Measurements from ENCODE around the gene MYLK. TPM values are rescaled to one million over a fixed set of nuclear protein-coding genes. Genes with fewer than 3 reads are reported as not detected.

The MYLK gene
- total and polyA plus RNA-seq, 10 of the 15 experiments (the other 5 are each of a cell fraction or from before 2014, with no cell fraction given): 0.04 to 1.6 (median 0.42) TPM; not detected in 1

DNA sequence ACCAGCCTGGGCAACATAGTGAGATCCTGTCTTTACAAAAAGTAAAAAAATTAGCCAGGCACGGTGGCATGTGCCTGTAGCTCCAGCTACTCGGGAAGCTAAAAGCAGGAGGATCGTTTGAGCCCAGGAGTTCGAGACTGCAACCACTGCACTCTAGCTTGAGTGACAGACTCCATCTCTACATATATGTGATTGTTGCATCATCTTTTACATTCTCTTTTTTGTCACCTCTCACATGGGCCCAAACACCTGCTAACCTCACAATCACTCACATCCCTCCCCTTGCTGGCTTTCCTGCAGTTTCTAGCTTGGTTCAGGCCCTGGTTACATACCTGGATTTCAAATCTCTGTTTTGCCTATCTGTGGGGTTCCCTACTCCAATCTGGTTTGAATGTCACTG lies 19.4 kb downstream of the MYLK start:
- Histone ChIP-seq H3K79me2 (ENCODE audit: control insufficient read depth, insufficient read depth, low read length) (no peaks in the 10 kb centered on the region), H3K27ac (ENCODE audit: control insufficient read depth, insufficient read depth) (no peak overlapping the region), H3K4me3 (no peak overlapping the region), H4K20me1 (ENCODE audit: control insufficient read depth, insufficient read depth) (no peaks in the 10 kb centered on the region), H3K9me3 (replicated peaks; ENCODE audit: control insufficient read depth, insufficient read depth, low read length) (no peaks in the 10 kb centered on the region), H3K4me1 (ENCODE audit: control insufficient read depth, insufficient read depth, low read length) (no peaks in the 10 kb centered on the region), H2AFZ (ENCODE audit: control insufficient read depth, low read depth, low read length) (no peak overlapping the region), H3K36me3 (ENCODE audit: control insufficient read depth in 2 of 2, insufficient read depth in 2 of 2, low read length in 1 of 2) (no peaks in the 10 kb centered on the region), H3K27me3 (replicated peaks in 1 of 2; ENCODE audit: control insufficient read depth in 2 of 2, insufficient read depth in 2 of 2, low read length in 1 of 2) (no peaks in the 10 kb centered on the region; a peak in 1 of 4 replicates), H3K9ac (ENCODE audit: control insufficient read depth, insufficient read depth, low read length) (no peak overlapping the region), H3K4me2 (ENCODE audit: control insufficient read depth, insufficient read depth) (no peak overlapping the region)
- DNase-seq (ENCODE audit: low read depth, low spot score): no peak
- ChIA-PET POLR2A (no interaction called here), CTCF (interaction anchor here (0.7 kb wide), 1 partner anchor 150 kb away, joined by 3 read pairs; no protein-coding TSS in a partner anchor), RAD21 (ENCODE audit: unreplicated experiment) (no interaction called here), SMC1A (ENCODE audit: uncharacterized antibody, unreplicated experiment) (no interaction called here)
- no TSS peak for BruUV-seq (replicated peaks)
- FAIRE-seq: no peak
- in situ Hi-C loops (cut with MboI): no loop called here
- intact Hi-C loops (cut with micrococcal nuclease; ENCODE audit: unreplicated experiment): no loop called here
- WGBS (ENCODE audit: insufficient coverage, insufficient replicate concordance, low lambda C conversion rate, missing lambda C conversion rate): 56% methylated on average over 4 of the region's 4 CpGs
- TF ChIP-seq YBX1 (IDR thresholded peaks at IDR 0.05): no peak
- TF ChIP-seq, protein P1, sequence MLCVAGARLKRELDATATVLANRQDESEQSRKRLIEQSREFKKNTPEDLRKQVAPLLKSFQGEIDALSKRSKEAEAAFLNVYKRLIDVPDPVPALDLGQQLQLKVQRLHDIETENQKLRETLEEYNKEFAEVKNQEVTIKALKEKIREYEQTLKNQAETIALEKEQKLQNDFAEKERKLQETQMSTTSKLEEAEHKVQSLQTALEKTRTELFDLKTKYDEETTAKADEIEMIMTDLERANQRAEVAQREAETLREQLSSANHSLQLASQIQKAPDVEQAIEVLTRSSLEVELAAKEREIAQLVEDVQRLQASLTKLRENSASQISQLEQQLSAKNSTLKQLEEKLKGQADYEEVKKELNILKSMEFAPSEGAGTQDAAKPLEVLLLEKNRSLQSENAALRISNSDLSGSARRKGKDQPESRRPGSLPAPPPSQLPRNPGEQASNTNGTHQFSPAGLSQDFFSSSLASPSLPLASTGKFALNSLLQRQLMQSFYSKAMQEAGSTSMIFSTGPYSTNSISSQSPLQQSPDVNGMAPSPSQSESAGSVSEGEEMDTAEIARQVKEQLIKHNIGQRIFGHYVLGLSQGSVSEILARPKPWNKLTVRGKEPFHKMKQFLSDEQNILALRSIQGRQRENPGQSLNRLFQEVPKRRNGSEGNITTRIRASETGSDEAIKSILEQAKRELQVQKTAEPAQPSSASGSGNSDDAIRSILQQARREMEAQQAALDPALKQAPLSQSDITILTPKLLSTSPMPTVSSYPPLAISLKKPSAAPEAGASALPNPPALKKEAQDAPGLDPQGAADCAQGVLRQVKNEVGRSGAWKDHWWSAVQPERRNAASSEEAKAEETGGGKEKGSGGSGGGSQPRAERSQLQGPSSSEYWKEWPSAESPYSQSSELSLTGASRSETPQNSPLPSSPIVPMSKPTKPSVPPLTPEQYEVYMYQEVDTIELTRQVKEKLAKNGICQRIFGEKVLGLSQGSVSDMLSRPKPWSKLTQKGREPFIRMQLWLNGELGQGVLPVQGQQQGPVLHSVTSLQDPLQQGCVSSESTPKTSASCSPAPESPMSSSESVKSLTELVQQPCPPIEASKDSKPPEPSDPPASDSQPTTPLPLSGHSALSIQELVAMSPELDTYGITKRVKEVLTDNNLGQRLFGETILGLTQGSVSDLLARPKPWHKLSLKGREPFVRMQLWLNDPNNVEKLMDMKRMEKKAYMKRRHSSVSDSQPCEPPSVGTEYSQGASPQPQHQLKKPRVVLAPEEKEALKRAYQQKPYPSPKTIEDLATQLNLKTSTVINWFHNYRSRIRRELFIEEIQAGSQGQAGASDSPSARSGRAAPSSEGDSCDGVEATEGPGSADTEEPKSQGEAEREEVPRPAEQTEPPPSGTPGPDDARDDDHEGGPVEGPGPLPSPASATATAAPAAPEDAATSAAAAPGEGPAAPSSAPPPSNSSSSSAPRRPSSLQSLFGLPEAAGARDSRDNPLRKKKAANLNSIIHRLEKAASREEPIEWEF (IDR thresholded peaks at IDR 0.05; ENCODE audit: insufficient replicate concordance, low read depth, low read length): no peak
- no peak for TF ChIP-seq DPF2 (IDR thresholded peaks at IDR 0.05)
- no peak for TF ChIP-seq SIX5 (IDR thresholded peaks at IDR 0.05; ENCODE audit: low read depth, low read length, severe bottlenecking)
- no peak for ATAC-seq
